AG04449 (cell line): ENCODE data around the gene AK6.
A peak's percentile ranks its signal among the peaks of the same experiment; 100 is the strongest.

Source experiments
- CTCF ChIA-PET: fragments of 350-600 bp; formaldehyde crosslinking; extraction: SDS; loops from one replicate; lab custom pipeline; 2021; ENCODE audit warnings: antibody characterized with exemption; lab: Yijun Ruan, JAX
- POLR2A ChIA-PET: fragments of 400-600, 350-600 bp; formaldehyde crosslinking; extraction: SDS; loops from one replicate; lab custom pipeline; 2020; ENCODE audit warnings: antibody characterized with exemption, inconsistent platforms; lab: Yijun Ruan, JAX
- DNase-seq: peaks from one replicate; pipeline ENCODE4 v3.0.0-alpha.2; 2010; ENCODE audit warnings: low read depth, low spot score
- H3K4me3 ChIP-seq: 2 replicates; pipeline ENCODE4 v1.5.1; 2011; ENCODE audit warnings: low read depth, mild to moderate bottlenecking, control low read depth, low read length
- CTCF ChIP-seq: IDR thresholded peaks from one replicate; pipeline ENCODE4 v1.5.1; 2011; ENCODE audit warnings: mild to moderate bottlenecking, moderate library complexity, low read length, control low read depth, inconsistent platforms; ENCODE audit not compliant: insufficient read depth; ENCODE audit errors: missing control alignments

AK6 gene

GRCh38 chr5:69367697-69368279, 1.5 kb downstream of the AK6 start:
- ChIA-PET POLR2A (no interaction called here), CTCF (interaction anchor here (0.8 to 1.3 kb wide), 3 partner anchors 8 to 274 kb away, joined by 3 to 7 read pairs (median 3); partner anchors contain the start of gene SLC30A5)
- no peak for TF ChIP-seq CTCF
- H3K4me3 ChIP-seq = peak overlapping the region; percentile 90
- no peak for DNase-seq

- ChIA-PET CTCF (interaction anchor here (1.0 to 1.2 kb wide), 3 partner anchors 30 to 271 kb away, joined by 3 read pairs; partner anchors contain the start of gene SLC30A5), POLR2A (interaction anchor here (0.6 kb wide), 1 partner anchor 165 kb away, joined by 3 read pairs; no protein-coding TSS in a partner anchor)
- DNase-seq = no peak
- TF ChIP-seq CTCF = no peak
- no peak overlapping the region for H3K4me3 ChIP-seq
These were observed 4.5 kb downstream of the AK6 start for GRCh38 chr5:69364850-69365249.

- TF ChIP-seq CTCF = peak; percentile 18
- ChIA-PET CTCF (interaction anchor here (1.0 kb wide), 2 partner anchors 30 to 198 kb away, joined by 3 read pairs; no protein-coding TSS in a partner anchor), POLR2A (no interaction called here)
- no peak overlapping the region for H3K4me3 ChIP-seq
- no peak for DNase-seq
These were observed 4.9 kb downstream of the AK6 start for GRCh38 chr5:69364414-69364813.

GRCh38 chr5:69360442-69360841, 8.9 kb downstream of the AK6 start:
- TF ChIP-seq CTCF = no peak
- no peak overlapping the region for H3K4me3 ChIP-seq
- CTCF ChIA-PET = interaction anchor here (0.6 kb wide), 1 partner anchor 267 kb away, joined by 3 read pairs; no protein-coding TSS in a partner anchor
- no peak for DNase-seq
- POLR2A ChIA-PET = no interaction called here

- TF ChIP-seq CTCF = no peak
- ChIA-PET CTCF (interaction anchor here (0.8 to 1.2 kb wide), 2 partner anchors 8 to 14 kb away, joined by 3 to 4 read pairs; no protein-coding TSS in a partner anchor), POLR2A (interaction anchor here (0.6 kb wide), 1 partner anchor 10 kb away, joined by 3 read pairs; the partner anchor contains the start of gene RAD17)
- H3K4me3 ChIP-seq = no peak overlapping the region
- no peak for DNase-seq
These were observed 9.6 kb downstream of the AK6 start for GRCh38 chr5:69359699-69360098.

GRCh38 chr5:69350664-69351063, 18.7 kb downstream of the AK6 start:
- ChIA-PET POLR2A (no interaction called here), CTCF (no interaction called here)

More at GRCh38 chr5:69350664-69351063, 18.7 kb downstream of the AK6 start:
- TF ChIP-seq CTCF = no peak
- DNase-seq = no peak
- no peak overlapping the region for H3K4me3 ChIP-seq
